HEK293 (cell line): ENCODE data around the gene NOX4.
"Not testable (repeated sequence)": the region's sequence is repeated elsewhere in the genome, so short reads cannot be mapped to it uniquely, and the experiment has no call there.

Experiments used
- CTCF ChIA-PET: fragments of 350-600 bp; formaldehyde crosslinking; extraction: SDS; loops from one replicate; lab custom pipeline; 2021; ENCODE audit warnings: antibody characterized with exemption; lab: Yijun Ruan, JAX
- POLR2A ChIA-PET: fragments of 300-600 bp; formaldehyde crosslinking; extraction: SDS; loops from one replicate; lab custom pipeline; 2020; ENCODE audit warnings: antibody characterized with exemption, inconsistent platforms; lab: Yijun Ruan, JAX
- H3K27ac ChIP-seq: fragments of 200-500 bp; sonication (Bioruptor generic); 2 replicates; pipeline ENCODE4 v1.5.1; 2014; ENCODE audit warnings: low read depth, low read length, control low read depth, inconsistent platforms; ENCODE audit errors: extremely low read depth
- H3K36me3 ChIP-seq, 2 experiments: fragments of 200-500 bp in 1 of 2; sonication (Bioruptor generic) in 1 of 2; 1 replicate in 1 of 2; 2 replicates in 1 of 2; pipeline ENCODE4 v1.5.1; 2014 to 2017; ENCODE audit warnings: inconsistent platforms in 2 of 2, low read length in 2 of 2; ENCODE audit not compliant: control insufficient read depth in 2 of 2, insufficient read depth in 1 of 2
- H3K4me1 ChIP-seq: fragments of 200-500 bp; sonication (Bioruptor generic); 2 replicates; pipeline ENCODE4 v1.5.1; 2014; ENCODE audit warnings: mild to moderate bottlenecking, low read length, inconsistent platforms; ENCODE audit not compliant: control insufficient read depth, insufficient read depth
- H3K4me3 ChIP-seq: 2 replicates; pipeline ENCODE4 v1.5.1; 2011; ENCODE audit warnings: low read depth, mild to moderate bottlenecking, control low read depth, low read length, moderate library complexity
- H3K9me3 ChIP-seq: fragments of 200-500 bp; sonication (Bioruptor generic); 2 replicates; pipeline ENCODE4 v1.5.1; 2014; ENCODE audit warnings: low read depth, low read length, inconsistent platforms; ENCODE audit not compliant: control insufficient read depth, insufficient read depth
- GLIS2 ChIP-seq: fragments of 450-650 bp; formaldehyde crosslinking; IDR thresholded peaks from 2 replicates; pipeline ENCODE4 v1.5.1; 2016; ENCODE audit warnings: missing biosample characterization, missing genetic modification characterization
- MZF1 ChIP-seq: fragments of 450-650 bp; formaldehyde crosslinking; IDR thresholded peaks from 2 replicates; pipeline ENCODE4 v1.5.1; 2017; ENCODE audit warnings: missing biosample characterization, missing genetic modification characterization, borderline replicate concordance
- ZNF10 ChIP-seq: fragments of 450-650 bp; formaldehyde crosslinking; IDR thresholded peaks from 2 replicates; pipeline ENCODE4 v1.5.1; 2017; ENCODE audit warnings: missing biosample characterization, missing genetic modification characterization
- ZNF121 ChIP-seq: fragments of 450-650 bp; formaldehyde crosslinking; IDR thresholded peaks from 2 replicates; pipeline ENCODE4 v1.5.1; 2016; ENCODE audit warnings: missing biosample characterization, missing genetic modification characterization
- ZNF155 ChIP-seq: fragments of 450-650 bp; formaldehyde crosslinking; IDR thresholded peaks from 2 replicates; pipeline ENCODE4 v1.5.1; 2016; ENCODE audit warnings: missing biosample characterization, missing genetic modification characterization
- ZNF169 ChIP-seq: fragments of 450-650 bp; formaldehyde crosslinking; IDR thresholded peaks from 2 replicates; pipeline ENCODE4 v1.5.1; 2016; ENCODE audit warnings: missing biosample characterization, missing genetic modification characterization
- ZNF202 ChIP-seq: fragments of 450-650 bp; formaldehyde crosslinking; IDR thresholded peaks from 2 replicates; pipeline ENCODE4 v1.5.1; 2016; ENCODE audit warnings: missing biosample characterization, missing genetic modification characterization, borderline replicate concordance
- ZNF311 ChIP-seq: fragments of 450-650 bp; formaldehyde crosslinking; IDR thresholded peaks from 2 replicates; pipeline ENCODE4 v1.5.1; 2017; ENCODE audit warnings: missing biosample characterization, missing genetic modification characterization, borderline replicate concordance
- ZNF341 ChIP-seq: fragments of 450-650 bp; formaldehyde crosslinking; IDR thresholded peaks from 2 replicates; pipeline ENCODE4; 2016; ENCODE audit warnings: low read depth, missing biosample characterization, missing genetic modification characterization
- ZNF354C ChIP-seq: fragments of 450-650 bp; formaldehyde crosslinking; IDR thresholded peaks from 2 replicates; pipeline ENCODE4 v1.5.1; 2016; ENCODE audit warnings: missing biosample characterization, missing genetic modification characterization, low read depth, borderline replicate concordance
- ZNF37A ChIP-seq: fragments of 450-650 bp; IDR thresholded peaks from 2 replicates; pipeline ENCODE4 v1.5.1; 2018; ENCODE audit warnings: missing biosample characterization, missing genetic modification characterization
- ZNF707 ChIP-seq: fragments of 450-650 bp; formaldehyde crosslinking; IDR thresholded peaks from 2 replicates; pipeline ENCODE4 v1.5.1; 2016; ENCODE audit warnings: missing biosample characterization, missing genetic modification characterization
- TF ChIP-seq, protein P1 (sequence below): fragments of 450-650 bp; formaldehyde crosslinking; IDR thresholded peaks from 2 replicates; pipeline ENCODE4; 2016; ENCODE audit warnings: missing biosample characterization, missing genetic modification characterization
- TF ChIP-seq, protein P2 (sequence below): fragments of 450-650 bp; IDR thresholded peaks from 2 replicates; pipeline ENCODE4 v1.5.1; 2018; ENCODE audit warnings: missing biosample characterization, mild to moderate bottlenecking, missing genetic modification characterization
- TF ChIP-seq, protein P3 (sequence below): fragments of 450-650 bp; formaldehyde crosslinking; IDR thresholded peaks from 2 replicates; pipeline ENCODE4 v1.5.1; 2016; ENCODE audit warnings: missing biosample characterization, missing genetic modification characterization, borderline replicate concordance
- TF ChIP-seq, protein P4 (sequence below): fragments of 450-650 bp; formaldehyde crosslinking; IDR thresholded peaks from 2 replicates; pipeline ENCODE4 v1.5.1; 2016; ENCODE audit warnings: missing biosample characterization, missing genetic modification characterization

NOX4 gene

DNA sequence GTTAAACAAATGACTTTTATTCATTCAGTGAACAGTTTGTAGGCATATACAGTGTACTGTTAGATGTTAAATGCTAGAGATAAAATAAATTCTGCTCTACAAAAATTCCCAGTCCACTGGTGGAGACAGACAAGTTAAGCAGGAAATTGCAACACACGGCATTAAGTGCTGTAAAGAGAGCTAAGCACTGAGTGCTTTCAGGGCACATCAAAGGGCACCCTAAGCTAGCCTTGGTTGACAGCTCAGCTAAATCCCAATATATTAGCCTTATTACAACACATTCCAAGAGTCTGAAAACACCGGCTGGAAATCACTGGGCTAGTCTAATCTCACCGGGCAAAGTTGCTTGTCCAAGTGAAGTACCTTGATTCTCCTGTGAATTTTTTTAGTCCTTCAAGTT is 55.1 kb downstream of the NOX4 start:
- CTCF ChIA-PET = interaction anchor here (0.5 to 0.9 kb wide), 2 partner anchors 16 to 339 kb away, joined by 3 read pairs; no protein-coding TSS in a partner anchor
- TF ChIP-seq, protein P1, sequence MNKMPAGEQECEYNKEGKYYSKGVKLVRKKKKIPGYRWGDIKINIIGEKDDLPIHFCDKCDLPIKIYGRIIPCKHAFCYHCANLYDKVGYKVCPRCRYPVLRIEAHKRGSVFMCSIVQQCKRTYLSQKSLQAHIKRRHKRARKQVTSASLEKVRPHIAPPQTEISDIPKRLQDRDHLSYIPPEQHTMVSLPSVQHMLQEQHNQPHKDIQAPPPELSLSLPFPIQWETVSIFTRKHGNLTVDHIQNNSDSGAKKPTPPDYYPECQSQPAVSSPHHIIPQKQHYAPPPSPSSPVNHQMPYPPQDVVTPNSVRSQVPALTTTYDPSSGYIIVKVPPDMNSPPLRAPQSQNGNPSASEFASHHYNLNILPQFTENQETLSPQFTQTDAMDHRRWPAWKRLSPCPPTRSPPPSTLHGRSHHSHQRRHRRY (tag by site-specific recombination) = no peak
- TF ChIP-seq ZNF341 (tag by site-specific recombination) (no peak), ZNF155 (no peak), ZNF202 (tag by site-specific recombination) (no peak), ZNF707 (tag by site-specific recombination) (no peak), ZNF10 (tag by site-specific recombination) (no peak), ZNF121 (tag by site-specific recombination) (no peak)
- TF ChIP-seq, protein P2, sequence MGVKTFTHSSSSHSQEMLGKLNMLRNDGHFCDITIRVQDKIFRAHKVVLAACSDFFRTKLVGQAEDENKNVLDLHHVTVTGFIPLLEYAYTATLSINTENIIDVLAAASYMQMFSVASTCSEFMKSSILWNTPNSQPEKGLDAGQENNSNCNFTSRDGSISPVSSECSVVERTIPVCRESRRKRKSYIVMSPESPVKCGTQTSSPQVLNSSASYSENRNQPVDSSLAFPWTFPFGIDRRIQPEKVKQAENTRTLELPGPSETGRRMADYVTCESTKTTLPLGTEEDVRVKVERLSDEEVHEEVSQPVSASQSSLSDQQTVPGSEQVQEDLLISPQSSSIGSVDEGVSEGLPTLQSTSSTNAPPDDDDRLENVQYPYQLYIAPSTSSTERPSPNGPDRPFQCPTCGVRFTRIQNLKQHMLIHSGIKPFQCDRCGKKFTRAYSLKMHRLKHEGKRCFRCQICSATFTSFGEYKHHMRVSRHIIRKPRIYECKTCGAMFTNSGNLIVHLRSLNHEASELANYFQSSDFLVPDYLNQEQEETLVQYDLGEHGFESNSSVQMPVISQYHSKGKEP (tag by site-specific recombination) = no peak
- TF ChIP-seq, protein P3, sequence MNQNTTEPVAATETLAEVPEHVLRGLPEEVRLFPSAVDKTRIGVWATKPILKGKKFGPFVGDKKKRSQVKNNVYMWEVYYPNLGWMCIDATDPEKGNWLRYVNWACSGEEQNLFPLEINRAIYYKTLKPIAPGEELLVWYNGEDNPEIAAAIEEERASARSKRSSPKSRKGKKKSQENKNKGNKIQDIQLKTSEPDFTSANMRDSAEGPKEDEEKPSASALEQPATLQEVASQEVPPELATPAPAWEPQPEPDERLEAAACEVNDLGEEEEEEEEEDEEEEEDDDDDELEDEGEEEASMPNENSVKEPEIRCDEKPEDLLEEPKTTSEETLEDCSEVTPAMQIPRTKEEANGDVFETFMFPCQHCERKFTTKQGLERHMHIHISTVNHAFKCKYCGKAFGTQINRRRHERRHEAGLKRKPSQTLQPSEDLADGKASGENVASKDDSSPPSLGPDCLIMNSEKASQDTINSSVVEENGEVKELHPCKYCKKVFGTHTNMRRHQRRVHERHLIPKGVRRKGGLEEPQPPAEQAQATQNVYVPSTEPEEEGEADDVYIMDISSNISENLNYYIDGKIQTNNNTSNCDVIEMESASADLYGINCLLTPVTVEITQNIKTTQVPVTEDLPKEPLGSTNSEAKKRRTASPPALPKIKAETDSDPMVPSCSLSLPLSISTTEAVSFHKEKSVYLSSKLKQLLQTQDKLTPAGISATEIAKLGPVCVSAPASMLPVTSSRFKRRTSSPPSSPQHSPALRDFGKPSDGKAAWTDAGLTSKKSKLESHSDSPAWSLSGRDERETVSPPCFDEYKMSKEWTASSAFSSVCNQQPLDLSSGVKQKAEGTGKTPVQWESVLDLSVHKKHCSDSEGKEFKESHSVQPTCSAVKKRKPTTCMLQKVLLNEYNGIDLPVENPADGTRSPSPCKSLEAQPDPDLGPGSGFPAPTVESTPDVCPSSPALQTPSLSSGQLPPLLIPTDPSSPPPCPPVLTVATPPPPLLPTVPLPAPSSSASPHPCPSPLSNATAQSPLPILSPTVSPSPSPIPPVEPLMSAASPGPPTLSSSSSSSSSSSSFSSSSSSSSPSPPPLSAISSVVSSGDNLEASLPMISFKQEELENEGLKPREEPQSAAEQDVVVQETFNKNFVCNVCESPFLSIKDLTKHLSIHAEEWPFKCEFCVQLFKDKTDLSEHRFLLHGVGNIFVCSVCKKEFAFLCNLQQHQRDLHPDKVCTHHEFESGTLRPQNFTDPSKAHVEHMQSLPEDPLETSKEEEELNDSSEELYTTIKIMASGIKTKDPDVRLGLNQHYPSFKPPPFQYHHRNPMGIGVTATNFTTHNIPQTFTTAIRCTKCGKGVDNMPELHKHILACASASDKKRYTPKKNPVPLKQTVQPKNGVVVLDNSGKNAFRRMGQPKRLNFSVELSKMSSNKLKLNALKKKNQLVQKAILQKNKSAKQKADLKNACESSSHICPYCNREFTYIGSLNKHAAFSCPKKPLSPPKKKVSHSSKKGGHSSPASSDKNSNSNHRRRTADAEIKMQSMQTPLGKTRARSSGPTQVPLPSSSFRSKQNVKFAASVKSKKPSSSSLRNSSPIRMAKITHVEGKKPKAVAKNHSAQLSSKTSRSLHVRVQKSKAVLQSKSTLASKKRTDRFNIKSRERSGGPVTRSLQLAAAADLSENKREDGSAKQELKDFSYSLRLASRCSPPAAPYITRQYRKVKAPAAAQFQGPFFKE = no peak
- TF ChIP-seq, protein P4, sequence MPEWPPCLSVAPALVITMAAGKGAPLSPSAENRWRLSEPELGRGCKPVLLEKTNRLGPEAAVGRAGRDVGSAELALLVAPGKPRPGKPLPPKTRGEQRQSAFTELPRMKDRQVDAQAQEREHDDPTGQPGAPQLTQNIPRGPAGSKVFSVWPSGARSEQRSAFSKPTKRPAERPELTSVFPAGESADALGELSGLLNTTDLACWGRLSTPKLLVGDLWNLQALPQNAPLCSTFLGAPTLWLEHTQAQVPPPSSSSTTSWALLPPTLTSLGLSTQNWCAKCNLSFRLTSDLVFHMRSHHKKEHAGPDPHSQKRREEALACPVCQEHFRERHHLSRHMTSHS = no peak
- H3K27ac ChIP-seq = no peak overlapping the region
- H3K4me1 ChIP-seq = no peaks in the 10 kb centered on the region
- no peaks in the 10 kb centered on the region for H3K36me3 ChIP-seq
- POLR2A ChIA-PET = no interaction called here
- no peaks in the 10 kb centered on the region for H3K9me3 ChIP-seq
- no peak overlapping the region for H3K4me3 ChIP-seq

DNA sequence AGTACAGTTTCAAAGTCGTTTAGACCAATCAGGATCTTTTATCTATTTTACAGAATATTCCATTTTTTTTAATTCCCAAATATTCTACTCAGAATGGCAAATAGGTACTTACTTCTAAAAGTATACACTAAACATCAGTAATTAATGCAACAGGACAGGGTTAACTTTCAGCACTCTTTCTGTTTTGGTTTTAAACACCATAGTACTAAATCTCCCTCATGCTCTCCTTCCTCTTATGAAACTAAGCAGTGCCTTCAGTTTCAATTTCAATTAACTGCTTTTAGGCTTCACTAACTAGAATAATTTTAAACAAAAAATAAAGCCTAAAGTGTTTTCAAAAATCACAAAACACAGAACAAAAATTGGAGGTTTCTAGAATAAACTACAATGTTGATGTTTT is 57.9 kb downstream of the NOX4 start:
- TF ChIP-seq ZNF169 (tag by site-specific recombination) (no peak), MZF1 (tag by site-specific recombination) (no peak), ZNF354C (tag by site-specific recombination) (no peak), ZNF311 (tag by site-specific recombination) (no peak), ZNF37A (tag by site-specific recombination) (no peak), GLIS2 (tag by site-specific recombination) (no peak)
- TF ChIP-seq, all 188 proteins: peak for 0
- Histone ChIP-seq H3K27ac (no peak overlapping the region), H3K9me3 (no peaks in the 10 kb centered on the region), H3K4me3 (no peak overlapping the region), H3K4me1 (no peaks in the 10 kb centered on the region), H3K36me3 (no peaks in the 10 kb centered on the region)
- CTCF ChIA-PET = interaction anchor here (1.4 kb wide), 1 partner anchor 27 kb away, joined by 5 read pairs; no protein-coding TSS in a partner anchor
- POLR2A ChIA-PET = no interaction called here

DNA sequence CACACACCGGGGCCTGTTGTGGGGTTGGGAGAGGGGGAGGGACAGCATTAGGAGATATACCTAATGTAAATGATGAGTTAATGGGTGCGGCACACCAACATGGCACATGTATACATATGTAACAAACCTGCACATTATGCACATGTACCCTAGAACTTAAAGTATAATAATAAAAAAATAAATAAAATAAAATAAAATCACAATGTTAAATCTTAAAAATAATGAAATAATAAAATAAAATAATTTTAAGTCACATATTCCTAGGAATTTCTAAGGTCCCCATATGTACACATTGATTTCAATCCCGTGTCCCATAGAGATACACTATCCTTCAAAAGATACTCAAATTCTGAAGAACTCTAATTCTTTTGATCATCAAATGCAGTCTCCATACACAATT is 59.0 kb downstream of the NOX4 start:
- H3K4me1 ChIP-seq, CTCF ChIA-PET, POLR2A ChIA-PET, H3K36me3 ChIP-seq, H3K4me3 ChIP-seq, H3K9me3 ChIP-seq, H3K27ac ChIP-seq: not testable (repeated sequence)

DNA sequence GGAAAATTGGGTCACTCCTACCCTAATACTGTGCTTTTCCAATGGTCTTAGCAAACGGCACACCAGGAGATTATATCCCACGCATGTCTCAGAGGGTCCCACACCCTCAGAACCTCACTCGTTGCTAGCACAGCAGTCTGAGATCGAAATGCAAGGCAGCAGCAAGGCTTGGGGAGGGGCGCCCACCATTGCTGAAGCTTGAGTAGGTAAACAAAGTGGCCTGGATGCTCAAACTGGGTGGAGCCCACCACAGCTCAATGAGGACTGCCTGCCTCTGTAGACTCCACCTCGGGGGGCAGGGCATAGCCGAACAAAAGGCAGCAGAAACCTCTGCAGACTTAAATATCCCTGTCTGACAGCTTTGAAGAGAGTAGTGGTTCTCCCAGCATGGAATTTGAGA is 64.7 kb downstream of the NOX4 start:
- H3K9me3 ChIP-seq, CTCF ChIA-PET, POLR2A ChIA-PET, H3K4me1 ChIP-seq, H3K4me3 ChIP-seq, H3K36me3 ChIP-seq, H3K27ac ChIP-seq: not testable (repeated sequence)
